ENCODE measurements around the gene SORCS2. TPM values are rescaled to one million over a fixed set of nuclear protein-coding genes. Genes with fewer than 3 reads are reported as not detected.

The SORCS2 gene
- total RNA-seq, 6 experiments from 2014 or later = 0.18 to 6.2 (median 3.1) TPM

GRCh38 chr4:7419961-7420660 is 227.8 kb downstream of the SORCS2 start:
- H3K9me3 ChIP-seq = no peaks in the 10 kb centered on the region
- H3K4me1 ChIP-seq = no peaks in the 10 kb centered on the region
- H3K36me3 ChIP-seq = no peaks in the 10 kb centered on the region
- TF ChIP-seq POLR2A (IDR thresholded peaks at IDR 0.05) = no peak
- TF ChIP-seq CTCF (IDR thresholded peaks at IDR 0.05) = no peak
- no CpG with 5 or more reads among the region's 4 CpGs for WGBS (ENCODE audit: insufficient coverage, low coverage, low lambda C conversion rate, missing lambda C conversion rate)
- peak in 2 of 3 donors; percentile 27 to 31 for DNase-seq
- intact Hi-C loops (cut with DNase I) = loop anchor here in 1 of 2 donors (10.0 kb wide), 1 partner anchor 45 kb away; no protein-coding TSS in a partner anchor
- H3K4me3 ChIP-seq = no peak overlapping the region
- no peaks in the 10 kb centered on the region for H3K27me3 ChIP-seq
- ATAC-seq = peak in 1 of 4 donors; percentile 52
- no peak overlapping the region for H3K27ac ChIP-seq

- intact Hi-C loops (cut with DNase I) = loop anchor here in 1 of 2 donors (10.0 kb wide), 1 partner anchor 46 kb away; no protein-coding TSS in a partner anchor
- no peak for TF ChIP-seq CTCF (IDR thresholded peaks at IDR 0.05)
- TF ChIP-seq POLR2A (IDR thresholded peaks at IDR 0.05) = no peak
- ATAC-seq (no peak), DNase-seq (peak in 2 of 3 donors; percentile 10 to 29)
- no peak overlapping the region for H3K27ac ChIP-seq
- H3K9me3 ChIP-seq = no peaks in the 10 kb centered on the region
- no peak overlapping the region for H3K4me3 ChIP-seq
- H3K36me3 ChIP-seq = no peaks in the 10 kb centered on the region
- WGBS (ENCODE audit: insufficient coverage, low coverage, low lambda C conversion rate, missing lambda C conversion rate) = 92% methylated on average over 9 of the region's 14 CpGs
- no peaks in the 10 kb centered on the region for H3K27me3 ChIP-seq
- no peaks in the 10 kb centered on the region for H3K4me1 ChIP-seq
Measured at GRCh38 chr4:7420661-7421040, 228.3 kb downstream of the SORCS2 start.

- intact Hi-C loops (cut with DNase I) = loop anchor here in 1 of 2 donors (10.0 kb wide), 1 partner anchor 47 kb away; no protein-coding TSS in a partner anchor
- H3K36me3 ChIP-seq = no peaks in the 10 kb centered on the region
- H3K4me1 ChIP-seq = no peaks in the 10 kb centered on the region
- H3K4me3 ChIP-seq = no peak overlapping the region
- no peak for TF ChIP-seq POLR2A (IDR thresholded peaks at IDR 0.05)
- TF ChIP-seq CTCF (IDR thresholded peaks at IDR 0.05) = no peak
- 56% methylated on average over 11 of the region's 24 CpGs for WGBS (ENCODE audit: insufficient coverage, low coverage, low lambda C conversion rate, missing lambda C conversion rate)
- H3K9me3 ChIP-seq = no peaks in the 10 kb centered on the region
- DNase-seq (peak in 2 of 3 donors; percentile 8 to 33), ATAC-seq (no peak)
- no peak overlapping the region for H3K27ac ChIP-seq
- no peaks in the 10 kb centered on the region for H3K27me3 ChIP-seq
Measured at GRCh38 chr4:7421356-7422150, 229.2 kb downstream of the SORCS2 start.

GRCh38 chr4:7422151-7422897 is 230.0 kb downstream of the SORCS2 start:
- no peak for TF ChIP-seq CTCF (IDR thresholded peaks at IDR 0.05)
- no peak for TF ChIP-seq POLR2A (IDR thresholded peaks at IDR 0.05)
- 40% methylated on average over 2 of the region's 19 CpGs for WGBS (ENCODE audit: insufficient coverage, low coverage, low lambda C conversion rate, missing lambda C conversion rate)
- Histone ChIP-seq H3K9me3 (no peaks in the 10 kb centered on the region), H3K36me3 (no peaks in the 10 kb centered on the region), H3K27ac (no peak overlapping the region), H3K27me3 (no peaks in the 10 kb centered on the region), H3K4me1 (no peaks in the 10 kb centered on the region), H3K4me3 (no peak overlapping the region)
- ATAC-seq (no peak), DNase-seq (peak in 2 of 3 donors; percentile 16 to 33)
- intact Hi-C loops (cut with DNase I) = loop anchor here in 1 of 2 donors (10.0 kb wide), 1 partner anchor 48 kb away; no protein-coding TSS in a partner anchor

All from right lobe of liver (tissue), 6 donors.